Fibroblast of pulmonary artery (primary cell): Measurements from ENCODE around the gene HSD3B1.
"Not testable (repeated sequence)": the region's sequence is repeated elsewhere in the genome, so short reads cannot be mapped to it uniquely, and the experiment has no call there.

Source experiments
- DNase-seq: peaks from one replicate; pipeline ENCODE4 v3.0.0-alpha.2; 2010; ENCODE audit warnings: low read depth
- H3K4me3 ChIP-seq: replicated peaks from 2 replicates; pipeline ENCODE4 v1.5.1; 2011; ENCODE audit warnings: low read depth, mild to moderate bottlenecking, control low read depth, low read length, moderate library complexity
- TF ChIP-seq, protein P1 (sequence below): IDR thresholded peaks from 2 replicates; pipeline ENCODE4 v1.5.1; 2011; ENCODE audit warnings: mild to moderate bottlenecking, control low read depth, low read length, inconsistent platforms; ENCODE audit errors: missing control alignments

HSD3B1 gene

DNA sequence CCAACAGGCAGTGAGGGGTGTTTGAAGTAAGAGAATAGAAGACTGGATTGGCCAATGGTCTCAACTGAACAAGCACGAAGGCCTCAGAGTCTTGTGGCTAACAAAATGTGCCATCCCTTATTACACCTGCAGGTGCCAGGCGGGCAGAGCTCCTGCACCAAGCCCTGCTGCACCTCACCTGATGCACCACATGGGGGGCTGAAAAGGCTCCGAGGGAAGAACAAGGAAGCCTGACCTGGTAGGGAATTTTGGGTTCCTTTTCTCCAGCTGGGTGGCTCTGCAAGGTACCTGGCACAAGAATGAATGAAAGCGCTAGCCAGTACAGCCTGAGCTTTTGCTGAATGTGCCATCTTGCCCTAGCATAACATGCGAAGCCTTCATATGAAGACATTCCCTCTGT lies 9.7 kb downstream of the HSD3B1 start:
- TF ChIP-seq, protein P1, sequence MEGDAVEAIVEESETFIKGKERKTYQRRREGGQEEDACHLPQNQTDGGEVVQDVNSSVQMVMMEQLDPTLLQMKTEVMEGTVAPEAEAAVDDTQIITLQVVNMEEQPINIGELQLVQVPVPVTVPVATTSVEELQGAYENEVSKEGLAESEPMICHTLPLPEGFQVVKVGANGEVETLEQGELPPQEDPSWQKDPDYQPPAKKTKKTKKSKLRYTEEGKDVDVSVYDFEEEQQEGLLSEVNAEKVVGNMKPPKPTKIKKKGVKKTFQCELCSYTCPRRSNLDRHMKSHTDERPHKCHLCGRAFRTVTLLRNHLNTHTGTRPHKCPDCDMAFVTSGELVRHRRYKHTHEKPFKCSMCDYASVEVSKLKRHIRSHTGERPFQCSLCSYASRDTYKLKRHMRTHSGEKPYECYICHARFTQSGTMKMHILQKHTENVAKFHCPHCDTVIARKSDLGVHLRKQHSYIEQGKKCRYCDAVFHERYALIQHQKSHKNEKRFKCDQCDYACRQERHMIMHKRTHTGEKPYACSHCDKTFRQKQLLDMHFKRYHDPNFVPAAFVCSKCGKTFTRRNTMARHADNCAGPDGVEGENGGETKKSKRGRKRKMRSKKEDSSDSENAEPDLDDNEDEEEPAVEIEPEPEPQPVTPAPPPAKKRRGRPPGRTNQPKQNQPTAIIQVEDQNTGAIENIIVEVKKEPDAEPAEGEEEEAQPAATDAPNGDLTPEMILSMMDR: no peak
- no peak overlapping the region for H3K4me3 ChIP-seq
- DNase-seq: no peak

DNA sequence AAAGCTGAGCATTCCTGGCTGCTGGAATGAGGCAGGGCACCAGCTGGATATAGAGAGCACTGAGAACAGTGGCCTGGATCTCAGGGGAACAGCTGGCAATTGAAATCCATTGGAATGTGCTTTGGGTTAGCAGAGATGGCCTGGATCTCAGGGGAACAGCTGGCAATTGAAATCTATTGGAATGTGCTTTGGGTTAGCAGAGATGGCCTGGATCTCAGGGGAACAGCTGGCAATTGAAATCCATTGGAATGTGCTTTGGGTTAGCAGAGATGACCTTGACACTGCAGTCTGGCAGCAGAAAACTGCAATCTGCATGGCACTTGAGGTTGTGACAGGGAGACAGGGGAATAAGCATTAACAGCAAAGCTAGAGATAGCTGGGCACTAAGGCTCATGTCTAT lies 10.7 kb downstream of the HSD3B1 start:
- DNase-seq, H3K4me3 ChIP-seq: not testable (repeated sequence)

DNA sequence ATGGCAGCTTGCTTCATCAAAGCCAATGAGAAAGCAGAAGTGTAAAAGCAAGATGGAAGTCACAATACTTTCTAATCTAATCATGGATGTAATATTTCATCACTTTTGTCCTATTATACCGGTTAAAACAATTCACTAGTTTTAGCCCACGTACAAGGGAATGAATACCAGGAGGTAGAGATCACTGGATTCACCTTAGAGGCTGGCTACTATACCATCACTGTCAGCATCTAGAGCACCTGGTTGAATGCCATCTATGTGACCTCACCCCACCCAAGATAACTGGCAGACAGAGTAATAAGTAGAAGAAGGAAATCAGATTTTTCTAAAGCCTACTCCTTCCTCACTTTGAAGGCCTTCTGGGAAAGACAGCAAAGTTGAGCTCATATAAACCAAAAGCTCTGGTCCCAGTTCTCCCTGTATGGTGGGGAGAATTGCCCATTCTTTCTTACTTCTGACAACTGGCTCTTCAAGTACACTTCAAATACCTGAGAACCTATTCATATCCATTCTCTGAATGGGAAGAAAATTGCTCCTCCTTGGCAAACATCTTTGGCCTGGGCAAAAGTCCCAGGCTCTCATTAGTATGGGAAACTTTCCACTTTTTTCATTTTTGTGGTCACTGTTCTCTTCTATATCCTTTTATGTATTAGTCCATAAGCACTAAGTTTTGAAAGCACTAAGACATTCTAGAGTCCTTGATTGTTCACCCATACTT lies 24.8 kb downstream of the HSD3B1 start:
- DNase-seq: no peak
- no peak overlapping the region for H3K4me3 ChIP-seq
- TF ChIP-seq, protein P1: no peak

DNA sequence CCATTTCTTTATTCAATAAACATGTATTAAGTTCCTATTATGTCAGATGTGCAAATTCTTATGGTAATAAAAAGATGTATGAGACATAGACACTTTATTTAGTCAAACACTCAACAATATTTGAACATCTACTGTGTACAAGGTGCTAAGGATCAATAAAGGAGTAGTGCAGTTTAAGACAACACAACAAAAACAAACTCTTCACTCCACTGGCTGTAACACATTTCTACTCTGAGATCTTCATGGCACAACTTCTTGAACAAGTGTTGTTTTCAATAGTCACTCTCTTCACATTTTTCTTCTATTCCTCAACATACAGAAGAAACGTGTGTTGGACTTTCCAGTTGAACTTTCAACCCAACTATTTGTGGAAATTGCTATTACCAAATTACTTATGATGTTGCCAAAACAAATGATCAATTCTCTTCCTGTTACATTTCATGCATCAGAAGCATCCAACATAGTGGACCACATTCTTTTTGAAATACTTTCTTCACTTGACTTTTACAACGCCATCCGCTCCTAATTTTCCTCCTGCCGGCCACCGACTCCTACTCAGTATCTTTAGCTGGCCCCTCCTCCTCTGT lies 25.4 kb downstream of the HSD3B1 start:
- H3K4me3 ChIP-seq: no peak overlapping the region
- no peak for DNase-seq
- TF ChIP-seq, protein P1: no peak

DNA sequence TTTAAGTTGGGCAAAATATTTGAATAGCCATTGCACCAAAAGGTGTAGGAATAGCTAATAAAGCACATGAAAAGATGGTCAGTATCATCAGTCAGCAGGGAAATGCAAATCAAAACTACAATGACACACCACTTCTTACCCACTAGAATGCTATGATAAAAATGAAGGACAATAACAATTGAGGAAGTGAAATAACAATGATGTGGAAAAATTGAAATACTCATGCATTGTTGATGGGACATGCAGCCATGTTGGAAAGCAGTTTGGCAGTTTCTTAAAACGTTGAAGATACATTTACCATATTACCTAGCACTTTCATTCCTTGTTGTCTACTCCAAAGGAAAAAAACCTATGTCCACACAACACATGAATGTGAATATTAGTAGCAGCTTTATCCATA lies 28.4 kb downstream of the HSD3B1 start:
- DNase-seq: no peak
- TF ChIP-seq, protein P1: no peak
- H3K4me3 ChIP-seq: no peak overlapping the region

DNA sequence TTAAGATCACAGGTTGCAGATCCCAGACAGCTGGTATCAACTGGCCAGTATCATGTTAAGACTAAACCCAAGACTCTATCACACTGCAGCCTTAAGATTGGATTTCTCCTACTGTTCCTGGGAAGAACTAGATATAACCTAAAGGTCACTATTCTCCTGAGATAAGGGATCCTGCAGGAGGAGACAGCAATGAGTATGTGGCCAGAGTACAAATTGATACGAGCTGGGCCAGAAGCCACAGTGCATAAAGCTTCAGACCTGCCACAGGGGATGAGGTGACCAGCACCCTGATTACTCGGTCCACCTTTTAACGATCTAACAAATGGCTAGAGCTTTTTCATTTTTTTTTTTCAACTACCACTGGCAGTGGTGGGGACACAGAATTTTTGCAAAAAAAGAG lies 31.0 kb downstream of the HSD3B1 start:
- DNase-seq: no peak
- no peak overlapping the region for H3K4me3 ChIP-seq
- TF ChIP-seq, protein P1: no peak

DNA sequence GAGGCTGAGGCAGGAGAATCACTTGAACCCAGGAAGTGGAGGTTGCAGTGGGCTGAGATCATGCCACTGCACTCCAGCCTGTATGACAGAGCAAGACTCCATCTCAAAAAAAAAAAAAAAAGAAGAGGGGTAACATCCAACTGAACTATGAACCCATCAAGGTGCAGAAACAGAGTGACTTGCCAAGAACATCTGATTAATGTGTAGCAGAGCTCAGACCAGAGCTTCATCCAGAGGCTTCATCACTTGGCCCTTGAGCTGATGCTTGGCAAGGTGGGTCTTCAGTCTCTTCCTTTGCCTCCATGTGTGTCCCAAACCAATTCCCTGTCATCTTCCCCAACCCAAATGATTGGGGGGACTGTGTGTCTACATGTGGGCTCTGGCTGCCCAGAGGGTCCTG lies 32.6 kb downstream of the HSD3B1 start:
- no peak for DNase-seq
- TF ChIP-seq, protein P1: no peak
- no peak overlapping the region for H3K4me3 ChIP-seq
